HEK293 (cell line): ENCODE data around the gene MEGF6.

Experiments
- CTCF ChIA-PET: fragments of 350-600 bp; formaldehyde crosslinking; extraction: SDS; loops from one replicate; lab custom pipeline; 2021; ENCODE audit warnings: antibody characterized with exemption; lab: Yijun Ruan, JAX
- POLR2A ChIA-PET: fragments of 300-600 bp; formaldehyde crosslinking; extraction: SDS; loops from one replicate; lab custom pipeline; 2020; ENCODE audit warnings: antibody characterized with exemption, inconsistent platforms; lab: Yijun Ruan, JAX
- H3K27ac ChIP-seq: fragments of 200-500 bp; sonication (Bioruptor generic); 2 replicates; pipeline ENCODE4 v1.5.1; 2014; ENCODE audit warnings: low read depth, low read length, control low read depth, inconsistent platforms; ENCODE audit errors: extremely low read depth
- H3K36me3 ChIP-seq, 2 experiments: fragments of 200-500 bp in 1 of 2; sonication (Bioruptor generic) in 1 of 2; 1 replicate in 1 of 2; 2 replicates in 1 of 2; pipeline ENCODE4 v1.5.1; 2014 to 2017; ENCODE audit warnings: inconsistent platforms in 2 of 2, low read length in 2 of 2; ENCODE audit not compliant: control insufficient read depth in 2 of 2, insufficient read depth in 1 of 2
- H3K4me1 ChIP-seq: fragments of 200-500 bp; sonication (Bioruptor generic); 2 replicates; pipeline ENCODE4 v1.5.1; 2014; ENCODE audit warnings: mild to moderate bottlenecking, low read length, inconsistent platforms; ENCODE audit not compliant: control insufficient read depth, insufficient read depth
- H3K4me3 ChIP-seq: 2 replicates; pipeline ENCODE4 v1.5.1; 2011; ENCODE audit warnings: low read depth, mild to moderate bottlenecking, control low read depth, low read length, moderate library complexity
- H3K9me3 ChIP-seq: fragments of 200-500 bp; sonication (Bioruptor generic); 2 replicates; pipeline ENCODE4 v1.5.1; 2014; ENCODE audit warnings: low read depth, low read length, inconsistent platforms; ENCODE audit not compliant: control insufficient read depth, insufficient read depth
- GLI2 ChIP-seq: fragments of 450-650 bp; formaldehyde crosslinking; IDR thresholded peaks from 2 replicates; pipeline ENCODE4; 2017; ENCODE audit warnings: missing biosample characterization, missing genetic modification characterization, low read depth, borderline replicate concordance
- GLIS2 ChIP-seq: fragments of 450-650 bp; formaldehyde crosslinking; IDR thresholded peaks from 2 replicates; pipeline ENCODE4 v1.5.1; 2016; ENCODE audit warnings: missing biosample characterization, missing genetic modification characterization
- HIC1 ChIP-seq: fragments of 450-650 bp; formaldehyde crosslinking; IDR thresholded peaks from 2 replicates; pipeline ENCODE4 v1.5.1; 2016; ENCODE audit warnings: missing biosample characterization, missing genetic modification characterization
- KLF10 ChIP-seq: fragments of 450-650 bp; IDR thresholded peaks from 2 replicates; pipeline ENCODE4 v1.5.1; 2018; ENCODE audit warnings: missing biosample characterization, mild to moderate bottlenecking, missing genetic modification characterization
- MEIS1 ChIP-seq: sonication (generic); formaldehyde crosslinking; IDR thresholded peaks from 2 replicates; pipeline ENCODE4 v1.8.1; 2022; ENCODE audit warnings: missing genetic modification reagents, mild to moderate bottlenecking, borderline replicate concordance
- PATZ1 ChIP-seq: fragments of 450-650 bp; formaldehyde crosslinking; IDR thresholded peaks from 2 replicates; pipeline ENCODE4 v1.5.1; 2016; ENCODE audit warnings: missing biosample characterization, missing genetic modification characterization
- REST ChIP-seq: fragments of 450-650 bp; formaldehyde crosslinking; IDR thresholded peaks from 2 replicates; pipeline ENCODE4 v1.5.1; 2016; ENCODE audit warnings: missing biosample characterization, missing genetic modification characterization
- SCRT1 ChIP-seq: fragments of 450-650 bp; formaldehyde crosslinking; IDR thresholded peaks from 2 replicates; pipeline ENCODE4 v1.5.1; 2016; ENCODE audit warnings: missing biosample characterization, missing genetic modification characterization, borderline replicate concordance
- ZBTB20 ChIP-seq: fragments of 450-650 bp; formaldehyde crosslinking; IDR thresholded peaks from 2 replicates; pipeline ENCODE4 v1.5.1; 2016; ENCODE audit warnings: missing biosample characterization, missing genetic modification characterization
- ZBTB26 ChIP-seq: fragments of 450-650 bp; formaldehyde crosslinking; optimal IDR thresholded peaks from 2 replicates; pipeline ENCODE3; 2016; ENCODE audit warnings: missing biosample characterization, mild to moderate bottlenecking, missing genetic modification characterization
- ZBTB48 ChIP-seq: fragments of 450-650 bp; formaldehyde crosslinking; IDR thresholded peaks from 2 replicates; pipeline ENCODE4 v1.5.1; 2016; ENCODE audit warnings: missing biosample characterization, missing genetic modification characterization
- ZBTB7A ChIP-seq: fragments of 450-650 bp; formaldehyde crosslinking; IDR thresholded peaks from 2 replicates; pipeline ENCODE4 v1.5.1; 2016; ENCODE audit warnings: low read depth, missing biosample characterization, missing genetic modification characterization
- ZBTB8A ChIP-seq: fragments of 450-650 bp; formaldehyde crosslinking; IDR thresholded peaks from 2 replicates; pipeline ENCODE4 v1.5.1; 2016; ENCODE audit warnings: missing biosample characterization, missing genetic modification characterization
- ZEB2 ChIP-seq: fragments of 450-650 bp; formaldehyde crosslinking; IDR thresholded peaks from 2 replicates; pipeline ENCODE4 v1.5.1; 2016; ENCODE audit warnings: missing biosample characterization, missing genetic modification characterization
- ZFP37 ChIP-seq: fragments of 450-650 bp; formaldehyde crosslinking; IDR thresholded peaks from 2 replicates; pipeline ENCODE4 v1.5.1; 2016; ENCODE audit warnings: missing biosample characterization, missing genetic modification characterization
- ZIC2 ChIP-seq: fragments of 450-650 bp; formaldehyde crosslinking; IDR thresholded peaks from 2 replicates; pipeline ENCODE4 v1.5.1; 2016; ENCODE audit warnings: missing biosample characterization, missing genetic modification characterization
- ZNF398 ChIP-seq: fragments of 450-650 bp; formaldehyde crosslinking; IDR thresholded peaks from 2 replicates; pipeline ENCODE4 v1.5.1; 2017; ENCODE audit warnings: missing biosample characterization, missing genetic modification characterization
- ZNF426 ChIP-seq: fragments of 450-650 bp; formaldehyde crosslinking; IDR thresholded peaks from 2 replicates; pipeline ENCODE4 v1.5.1; 2017; ENCODE audit warnings: missing biosample characterization, missing genetic modification characterization, mild to moderate bottlenecking, inconsistent platforms, moderate library complexity
- ZNF521 ChIP-seq: fragments of 450-650 bp; formaldehyde crosslinking; IDR thresholded peaks from 2 replicates; pipeline ENCODE4 v1.5.1; 2017; ENCODE audit warnings: missing biosample characterization, mild to moderate bottlenecking, missing genetic modification characterization
- ZNF621 ChIP-seq: fragments of 450-650 bp; formaldehyde crosslinking; IDR thresholded peaks from 2 replicates; pipeline ENCODE4 v1.5.1; 2017; ENCODE audit warnings: missing biosample characterization, missing genetic modification characterization
- ZNF623 ChIP-seq: fragments of 450-650 bp; formaldehyde crosslinking; IDR thresholded peaks from 2 replicates; pipeline ENCODE4 v1.5.1; 2016; ENCODE audit warnings: missing biosample characterization, missing genetic modification characterization
- ZSCAN30 ChIP-seq: fragments of 450-650 bp; IDR thresholded peaks from 2 replicates; pipeline ENCODE4 v1.5.1; 2018; ENCODE audit warnings: missing biosample characterization, mild to moderate bottlenecking, missing genetic modification characterization, moderate library complexity

Gene MEGF6

GRCh38 chr1:3652548-3653285 lies 41.4 kb upstream of the MEGF6 start:
- H3K27ac ChIP-seq = peak overlapping the region; percentile 76
- POLR2A ChIA-PET = interaction anchor here (0.6 to 1.6 kb wide), 3 partner anchors 11 to 249 kb away, joined by 3 to 4 read pairs (median 3); no protein-coding TSS in a partner anchor
- TF ChIP-seq GLI2 (no peak), ZFP37 (tag by site-specific recombination) (0 out of 2 replicates have a peak, but pooled peaks have one; percentile 25), REST (tag by site-specific recombination) (0 out of 2 replicates have a peak, but pooled peaks have one; percentile 56), ZIC2 (tag by site-specific recombination) (peak; percentile 77), ZBTB20 (peak; percentile 80; the same call in 1 of the 2 replicates), ZBTB26 (tag by site-specific recombination) (peak; percentile 79), ZSCAN30 (0 out of 2 replicates have a peak, but pooled peaks have one; percentile 6), ZNF398 (tag by site-specific recombination) (peak; percentile 49), ZBTB7A (tag by site-specific recombination) (peak; percentile 49; the same call in 1 of the 2 replicates), KLF10 (tag by site-specific recombination) (0 out of 2 replicates have a peak, but pooled peaks have one; percentile 0), SCRT1 (no peak), GLIS2 (peak; percentile 95), HIC1 (tag by site-specific recombination) (peak; percentile 46; the same call in 1 of the 2 replicates), ZEB2 (tag by site-specific recombination) (peak; percentile 33; the same call in 1 of the 2 replicates), ZNF621 (tag by site-specific recombination) (no peak), ZNF426 (no peak), MEIS1 (CRISPR knock-in tag) (peak; percentile 57; the same call in 1 of the 2 replicates), ZBTB48 (tag by site-specific recombination) (peak; percentile 82), ZNF623 (tag by site-specific recombination) (no peak), PATZ1 (peak; percentile 47; the same call in 1 of the 2 replicates), ZBTB8A (peak; percentile 34; the same call in 1 of the 2 replicates), ZNF521 (tag by site-specific recombination) (no peak)

More at GRCh38 chr1:3652548-3653285, 41.4 kb upstream of the MEGF6 start:
- H3K4me3 ChIP-seq = peak overlapping the region; percentile 68
- CTCF ChIA-PET = interaction anchor here (1.1 to 1.3 kb wide), 3 partner anchors 71 to 200 kb away, joined by 4 to 5 read pairs (median 5); no protein-coding TSS in a partner anchor
- H3K4me1 ChIP-seq = no peaks in the 10 kb centered on the region
- H3K9me3 ChIP-seq = no peaks in the 10 kb centered on the region
- H3K36me3 ChIP-seq = peaks cover 0 to 8% of the 10 kb centered on the region in 2 experiments; a peak in 1 of 3 replicates
